ENCODE data around the gene WFDC1.

DNA sequence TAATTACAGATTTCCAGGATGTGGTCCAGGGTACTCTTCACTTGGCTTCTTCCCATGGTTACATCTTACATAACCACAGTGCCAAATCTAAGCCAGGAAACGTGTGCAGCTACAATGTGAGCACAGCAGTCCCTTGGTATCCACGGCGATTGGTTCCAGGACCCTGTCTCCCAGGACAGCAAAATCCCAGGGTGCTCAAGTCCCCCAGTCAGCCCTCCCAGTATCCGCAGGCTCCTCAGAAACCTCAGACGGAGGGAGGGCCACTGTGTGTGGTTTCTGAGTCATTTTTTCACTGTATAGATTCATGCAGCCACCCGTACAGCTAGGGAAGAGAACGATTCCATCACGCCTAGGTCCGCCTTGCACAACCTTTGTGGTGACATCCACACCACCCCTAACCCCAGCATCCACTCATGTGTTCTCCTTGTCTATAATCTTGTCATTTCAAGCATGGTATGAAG is 62.5 kb downstream of the WFDC1 start:
- TF ChIP-seq EZH2 (IDR thresholded peaks at IDR 0.05; ENCODE audit: borderline replicate concordance, control insufficient read depth, low read depth, low read length) (no peak), FOXK2 (IDR thresholded peaks at IDR 0.05) (no peak), GATAD2B (conservative IDR thresholded peaks at IDR 0.05; ENCODE audit: low read depth) (no peak), ZSCAN29 (IDR thresholded peaks at IDR 0.05) (no peak), ZNF217 (IDR thresholded peaks at IDR 0.05) (no peak), FOS (IDR thresholded peaks at IDR 0.05; ENCODE audit: borderline replicate concordance, extremely low read depth, insufficient read length) (no peak), FOXM1 (IDR thresholded peaks at IDR 0.05; ENCODE audit: low read depth, low read length) (no peak), CBX3 (IDR thresholded peaks at IDR 0.05; ENCODE audit: borderline replicate concordance, low read depth) (no peak), EP300 (IDR thresholded peaks at IDR 0.05; ENCODE audit: borderline replicate concordance in 1 of 2, control insufficient read depth in 1 of 2, low read depth in 2 of 2, low read length in 2 of 2) (no peak), ETV6 (conservative IDR thresholded peaks at IDR 0.05 in 1 of 2, IDR thresholded peaks at IDR 0.05 in 1 of 2; ENCODE audit: borderline replicate concordance in 1 of 2, low read depth in 1 of 2) (no peak)
- TF ChIP-seq, protein P1, sequence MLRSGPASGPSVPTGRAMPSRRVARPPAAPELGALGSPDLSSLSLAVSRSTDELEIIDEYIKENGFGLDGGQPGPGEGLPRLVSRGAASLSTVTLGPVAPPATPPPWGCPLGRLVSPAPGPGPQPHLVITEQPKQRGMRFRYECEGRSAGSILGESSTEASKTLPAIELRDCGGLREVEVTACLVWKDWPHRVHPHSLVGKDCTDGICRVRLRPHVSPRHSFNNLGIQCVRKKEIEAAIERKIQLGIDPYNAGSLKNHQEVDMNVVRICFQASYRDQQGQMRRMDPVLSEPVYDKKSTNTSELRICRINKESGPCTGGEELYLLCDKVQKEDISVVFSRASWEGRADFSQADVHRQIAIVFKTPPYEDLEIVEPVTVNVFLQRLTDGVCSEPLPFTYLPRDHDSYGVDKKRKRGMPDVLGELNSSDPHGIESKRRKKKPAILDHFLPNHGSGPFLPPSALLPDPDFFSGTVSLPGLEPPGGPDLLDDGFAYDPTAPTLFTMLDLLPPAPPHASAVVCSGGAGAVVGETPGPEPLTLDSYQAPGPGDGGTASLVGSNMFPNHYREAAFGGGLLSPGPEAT (IDR thresholded peaks at IDR 0.05; ENCODE audit: low read depth), result no peak
- TF ChIP-seq, protein P2, sequence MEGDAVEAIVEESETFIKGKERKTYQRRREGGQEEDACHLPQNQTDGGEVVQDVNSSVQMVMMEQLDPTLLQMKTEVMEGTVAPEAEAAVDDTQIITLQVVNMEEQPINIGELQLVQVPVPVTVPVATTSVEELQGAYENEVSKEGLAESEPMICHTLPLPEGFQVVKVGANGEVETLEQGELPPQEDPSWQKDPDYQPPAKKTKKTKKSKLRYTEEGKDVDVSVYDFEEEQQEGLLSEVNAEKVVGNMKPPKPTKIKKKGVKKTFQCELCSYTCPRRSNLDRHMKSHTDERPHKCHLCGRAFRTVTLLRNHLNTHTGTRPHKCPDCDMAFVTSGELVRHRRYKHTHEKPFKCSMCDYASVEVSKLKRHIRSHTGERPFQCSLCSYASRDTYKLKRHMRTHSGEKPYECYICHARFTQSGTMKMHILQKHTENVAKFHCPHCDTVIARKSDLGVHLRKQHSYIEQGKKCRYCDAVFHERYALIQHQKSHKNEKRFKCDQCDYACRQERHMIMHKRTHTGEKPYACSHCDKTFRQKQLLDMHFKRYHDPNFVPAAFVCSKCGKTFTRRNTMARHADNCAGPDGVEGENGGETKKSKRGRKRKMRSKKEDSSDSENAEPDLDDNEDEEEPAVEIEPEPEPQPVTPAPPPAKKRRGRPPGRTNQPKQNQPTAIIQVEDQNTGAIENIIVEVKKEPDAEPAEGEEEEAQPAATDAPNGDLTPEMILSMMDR (IDR thresholded peaks at IDR 0.05 in 2 of 3, conservative IDR thresholded peaks at IDR 0.05 in 1 of 3; ENCODE audit: control insufficient read depth in 2 of 3, extremely low read depth in 1 of 3, insufficient read depth in 1 of 3, low read depth in 3 of 3, low read length in 3 of 3), result no peak
- TF ChIP-seq, protein P3, sequence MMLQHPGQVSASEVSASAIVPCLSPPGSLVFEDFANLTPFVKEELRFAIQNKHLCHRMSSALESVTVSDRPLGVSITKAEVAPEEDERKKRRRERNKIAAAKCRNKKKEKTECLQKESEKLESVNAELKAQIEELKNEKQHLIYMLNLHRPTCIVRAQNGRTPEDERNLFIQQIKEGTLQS (IDR thresholded peaks at IDR 0.05; ENCODE audit: borderline replicate concordance, extremely low read depth, low read depth, low read length), result no peak
- TF ChIP-seq, protein P4, sequence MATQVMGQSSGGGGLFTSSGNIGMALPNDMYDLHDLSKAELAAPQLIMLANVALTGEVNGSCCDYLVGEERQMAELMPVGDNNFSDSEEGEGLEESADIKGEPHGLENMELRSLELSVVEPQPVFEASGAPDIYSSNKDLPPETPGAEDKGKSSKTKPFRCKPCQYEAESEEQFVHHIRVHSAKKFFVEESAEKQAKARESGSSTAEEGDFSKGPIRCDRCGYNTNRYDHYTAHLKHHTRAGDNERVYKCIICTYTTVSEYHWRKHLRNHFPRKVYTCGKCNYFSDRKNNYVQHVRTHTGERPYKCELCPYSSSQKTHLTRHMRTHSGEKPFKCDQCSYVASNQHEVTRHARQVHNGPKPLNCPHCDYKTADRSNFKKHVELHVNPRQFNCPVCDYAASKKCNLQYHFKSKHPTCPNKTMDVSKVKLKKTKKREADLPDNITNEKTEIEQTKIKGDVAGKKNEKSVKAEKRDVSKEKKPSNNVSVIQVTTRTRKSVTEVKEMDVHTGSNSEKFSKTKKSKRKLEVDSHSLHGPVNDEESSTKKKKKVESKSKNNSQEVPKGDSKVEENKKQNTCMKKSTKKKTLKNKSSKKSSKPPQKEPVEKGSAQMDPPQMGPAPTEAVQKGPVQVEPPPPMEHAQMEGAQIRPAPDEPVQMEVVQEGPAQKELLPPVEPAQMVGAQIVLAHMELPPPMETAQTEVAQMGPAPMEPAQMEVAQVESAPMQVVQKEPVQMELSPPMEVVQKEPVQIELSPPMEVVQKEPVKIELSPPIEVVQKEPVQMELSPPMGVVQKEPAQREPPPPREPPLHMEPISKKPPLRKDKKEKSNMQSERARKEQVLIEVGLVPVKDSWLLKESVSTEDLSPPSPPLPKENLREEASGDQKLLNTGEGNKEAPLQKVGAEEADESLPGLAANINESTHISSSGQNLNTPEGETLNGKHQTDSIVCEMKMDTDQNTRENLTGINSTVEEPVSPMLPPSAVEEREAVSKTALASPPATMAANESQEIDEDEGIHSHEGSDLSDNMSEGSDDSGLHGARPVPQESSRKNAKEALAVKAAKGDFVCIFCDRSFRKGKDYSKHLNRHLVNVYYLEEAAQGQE (IDR thresholded peaks at IDR 0.05; ENCODE audit: low read depth, low read length), result no peak
